GM18511 (cell line): Measurements from ENCODE around the gene TNFRSF18.
"Not testable (repeated sequence)": the region's sequence is repeated elsewhere in the genome, so short reads cannot be mapped to it uniquely, and the experiment has no call there.

Source experiments
- ATAC-seq: cut with Tn5 transposase; IDR thresholded peaks from one replicate; pipeline ENCODE4 v1.9.1; 2021; ENCODE audit warnings: mild to moderate bottlenecking, moderate library complexity; ENCODE audit not compliant: unreplicated experiment

The TNFRSF18 gene

GRCh38 chr1:1179983-1180861 lies 26.2 kb downstream of the TNFRSF18 start:
- no peak for ATAC-seq

- no peak for ATAC-seq
Measured at GRCh38 chr1:1179346-1179982, 26.9 kb downstream of the TNFRSF18 start.

DNA sequence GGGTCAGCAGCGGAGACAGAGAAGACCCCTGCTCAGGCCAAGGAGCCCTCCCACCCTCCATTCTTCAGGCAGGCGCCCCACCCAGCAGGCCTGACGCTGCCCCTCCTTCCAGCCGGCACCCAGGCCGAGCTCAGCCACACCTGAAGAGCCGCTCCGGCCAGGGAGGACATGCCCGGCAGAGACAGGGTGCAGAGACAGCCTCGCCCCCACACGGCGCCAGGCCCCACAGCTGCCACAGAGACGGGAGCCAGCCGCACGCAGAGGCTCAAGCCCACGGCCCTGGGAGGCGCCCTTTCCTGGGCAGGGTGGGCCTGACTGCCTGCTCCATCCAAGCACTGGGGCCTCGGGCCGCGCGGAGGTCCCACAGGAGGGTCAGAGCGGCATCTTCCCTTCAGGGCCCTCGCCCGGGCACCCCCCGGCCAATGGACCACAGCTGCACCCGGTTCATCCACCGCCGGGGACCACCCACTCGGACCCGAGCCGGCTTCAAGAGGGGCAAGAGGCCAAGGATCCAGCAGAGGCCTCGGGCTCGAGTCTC lies 27.5 kb downstream of the TNFRSF18 start:
- ATAC-seq, result no peak

GRCh38 chr1:1177452-1178206 lies 28.8 kb downstream of the TNFRSF18 start:
- ATAC-seq, result no peak

DNA sequence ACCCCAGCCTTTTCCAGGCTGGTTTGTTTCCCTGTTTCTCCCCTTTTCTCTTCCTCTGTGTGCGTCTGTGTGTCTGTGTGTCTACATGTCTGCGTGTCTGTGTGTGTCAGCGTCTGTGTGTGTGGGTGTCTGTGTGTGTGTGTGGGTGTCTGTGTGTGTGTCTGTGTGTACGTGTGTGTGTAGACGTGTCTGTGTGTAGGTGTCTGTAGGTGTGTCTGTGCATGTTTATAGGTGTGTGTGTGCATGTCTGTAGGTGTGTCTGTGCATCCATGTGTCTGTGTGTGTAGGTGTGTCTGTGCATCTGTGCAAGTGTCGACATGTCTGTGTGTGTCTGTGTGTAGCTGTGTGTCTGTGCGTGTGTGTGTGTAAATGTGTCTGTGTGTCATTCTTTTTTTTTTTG lies 29.5 kb downstream of the TNFRSF18 start:
- ATAC-seq, result no peak

- ATAC-seq, result not testable (repeated sequence)
Measured at GRCh38 chr1:1176063-1176761, 30.2 kb downstream of the TNFRSF18 start.

- no peak for ATAC-seq
Measured at GRCh38 chr1:1175221-1176062, 30.9 kb downstream of the TNFRSF18 start.

DNA sequence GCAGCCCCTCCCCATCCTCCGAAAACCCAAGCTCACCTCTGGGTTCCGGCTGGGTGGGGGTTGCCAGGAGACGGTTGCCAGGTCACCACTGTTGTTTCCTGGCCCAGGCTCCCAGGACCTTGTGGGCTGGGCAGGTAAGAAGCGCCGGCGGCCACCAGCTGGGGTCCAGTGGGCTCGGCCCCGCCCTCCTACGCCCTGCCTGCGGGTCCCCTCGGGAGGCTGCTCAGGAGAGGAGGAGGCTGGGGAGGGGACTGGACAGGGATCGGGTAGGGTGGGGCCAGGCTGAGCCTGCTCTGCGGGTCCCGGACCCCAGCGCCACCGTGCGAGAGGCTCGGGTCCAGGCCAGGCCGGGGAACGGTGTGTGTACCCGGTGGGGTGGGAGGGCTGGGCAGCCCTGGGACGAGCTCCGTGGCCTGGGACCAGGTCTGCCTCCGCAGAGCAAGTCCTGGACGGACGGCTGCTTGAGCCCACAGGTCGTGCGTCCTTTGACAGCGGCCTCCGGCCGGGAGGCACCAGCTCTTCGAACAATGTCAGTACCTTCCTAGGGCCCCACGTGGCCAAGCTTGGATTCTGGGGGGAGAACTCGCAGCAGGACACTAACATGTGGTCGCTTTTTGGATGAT lies 32.5 kb downstream of the TNFRSF18 start, which contains the start of gene TTLL10:
TTLL10 (plus strand) TSS at position 88 of the 623 bp plus-strand sequence. CDS start 5,336 bp downstream, outside the sequence.
- ATAC-seq, result no peak

DNA sequence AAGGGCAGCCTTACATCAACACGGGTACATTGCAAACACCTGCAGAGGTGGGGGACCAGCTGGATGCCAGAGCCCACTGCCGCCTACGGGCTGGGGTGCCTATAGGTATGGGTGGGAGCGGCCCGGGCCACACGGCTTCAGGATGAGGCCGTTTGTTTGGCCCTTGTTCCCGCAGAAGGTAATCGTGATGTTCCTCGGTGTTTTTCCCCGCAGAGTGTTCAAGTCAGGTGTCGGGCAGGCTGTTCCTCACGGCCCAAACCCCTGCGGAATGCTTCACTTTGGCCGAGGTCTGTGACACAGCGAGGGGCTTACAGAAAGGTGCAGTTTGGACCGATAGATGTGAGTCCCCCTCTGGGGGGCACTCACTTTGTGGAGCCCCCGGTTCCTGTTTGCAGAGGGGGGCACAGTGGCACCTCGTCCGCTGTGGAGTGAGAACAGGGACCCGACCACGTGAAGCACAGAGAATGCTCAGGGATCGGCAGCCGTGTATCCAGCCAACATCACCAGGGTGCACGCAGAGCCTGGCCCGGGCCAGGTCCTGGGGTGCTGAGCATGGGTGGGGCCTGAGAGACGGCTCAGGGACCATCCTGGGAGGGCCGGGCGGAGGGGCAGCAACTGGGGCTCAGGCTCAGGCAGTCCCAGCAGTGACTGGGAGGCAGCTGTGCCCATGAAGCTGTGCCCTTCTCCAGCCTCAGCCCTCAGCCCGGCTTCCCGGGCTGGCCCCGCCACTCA lies 33.2 kb downstream of the TNFRSF18 start:
- ATAC-seq, result no peak

GRCh38 chr1:1171546-1172340 lies 34.6 kb downstream of the TNFRSF18 start:
- no peak for ATAC-seq

GRCh38 chr1:1171161-1171545 lies 35.2 kb downstream of the TNFRSF18 start:
- ATAC-seq, result no peak

DNA sequence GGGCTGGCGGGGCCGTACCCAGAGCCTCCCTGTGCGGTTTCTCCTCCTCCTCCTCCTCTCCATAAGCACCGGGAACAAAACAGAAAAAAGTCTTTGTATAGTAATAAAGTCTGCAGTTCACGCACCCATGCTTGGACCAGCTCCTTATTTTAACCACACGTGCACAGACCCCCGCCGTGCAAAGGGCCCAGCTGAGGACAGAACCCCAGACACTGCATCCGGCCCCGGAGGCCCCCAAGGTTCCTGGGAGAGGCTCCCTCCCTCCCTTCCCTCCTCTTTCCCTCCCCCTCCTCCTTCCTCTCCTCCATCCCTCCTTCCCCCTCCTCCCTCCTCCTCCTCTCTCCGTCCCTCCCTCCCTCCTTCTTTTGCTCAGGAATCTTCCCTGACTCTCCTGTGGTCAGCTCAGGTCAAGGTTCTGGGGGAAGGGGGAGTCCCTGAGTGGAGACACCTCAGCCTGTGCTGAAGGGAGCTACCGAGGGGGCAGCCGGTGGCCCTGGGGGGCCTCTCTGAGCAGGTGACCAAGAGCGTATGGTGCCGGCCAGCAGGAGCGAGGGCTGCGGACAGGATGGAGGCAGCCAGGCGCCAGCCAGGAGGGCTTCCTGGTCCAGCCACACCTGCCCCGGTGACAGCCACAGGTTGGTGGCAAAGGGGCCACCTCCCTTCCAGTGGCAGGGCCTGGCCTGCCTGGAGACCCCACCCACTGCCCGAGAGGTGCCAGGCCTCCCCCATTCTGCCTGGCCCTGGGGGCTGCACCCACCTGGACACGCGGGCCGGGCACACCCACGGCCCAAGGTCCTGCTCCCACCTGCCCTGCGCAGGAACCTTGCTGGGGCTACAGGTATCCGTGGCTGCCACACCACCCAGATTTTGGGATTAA lies 35.9 kb downstream of the TNFRSF18 start:
- ATAC-seq, result no peak

- no peak for ATAC-seq
Measured at GRCh38 chr1:1169429-1170214, 36.8 kb downstream of the TNFRSF18 start.

GRCh38 chr1:1168451-1169411 lies 37.7 kb downstream of the TNFRSF18 start:
- no peak for ATAC-seq
